Medulla oblongata (tissue), 1 donor: Measurements from ENCODE around the gene SS18L1.
"Not testable (repeated sequence)": the region's sequence is repeated elsewhere in the genome, so short reads cannot be mapped to it uniquely, and the experiment has no call there.

Experiments used
- DNase-seq: peaks from one replicate; pipeline ENCODE4 v3.0.0-alpha.2; 2015; ENCODE audit errors: extremely low spot score

SS18L1 gene

DNA sequence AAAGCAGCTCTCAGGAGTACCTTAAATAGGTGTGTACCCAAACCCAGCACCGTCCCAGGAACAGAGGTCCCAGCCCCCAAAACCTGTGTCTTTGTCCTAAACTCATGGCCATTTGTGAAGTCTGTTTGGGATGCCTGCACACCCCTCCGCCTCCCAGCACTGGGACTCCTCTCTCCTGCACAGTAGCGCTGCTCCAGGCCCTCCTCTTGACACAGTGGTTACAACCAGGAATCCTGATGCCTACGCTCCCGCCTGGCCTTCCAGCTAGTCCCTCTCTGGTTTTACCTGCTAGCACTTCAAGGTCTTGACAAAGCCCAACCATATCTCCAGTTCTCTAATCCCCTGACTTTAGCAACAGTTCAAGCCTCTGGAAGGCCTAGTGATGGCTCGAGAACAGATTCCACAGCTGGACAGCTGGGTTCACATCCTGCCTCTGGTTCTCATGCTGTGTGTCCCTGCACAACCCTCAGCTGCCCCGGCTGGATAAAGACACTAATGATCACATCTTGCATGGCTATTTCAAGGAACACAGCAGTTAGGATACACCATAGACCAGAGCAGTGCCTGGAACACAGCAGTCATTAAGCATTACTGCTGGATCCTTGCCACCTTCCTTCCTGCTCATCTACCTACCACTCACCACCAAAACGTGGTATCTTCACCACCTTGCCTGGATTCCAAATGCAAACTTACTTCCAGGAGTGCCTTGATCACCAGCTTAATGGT is 5.9 kb upstream of the SS18L1 start:
- DNase-seq: no peak

DNA sequence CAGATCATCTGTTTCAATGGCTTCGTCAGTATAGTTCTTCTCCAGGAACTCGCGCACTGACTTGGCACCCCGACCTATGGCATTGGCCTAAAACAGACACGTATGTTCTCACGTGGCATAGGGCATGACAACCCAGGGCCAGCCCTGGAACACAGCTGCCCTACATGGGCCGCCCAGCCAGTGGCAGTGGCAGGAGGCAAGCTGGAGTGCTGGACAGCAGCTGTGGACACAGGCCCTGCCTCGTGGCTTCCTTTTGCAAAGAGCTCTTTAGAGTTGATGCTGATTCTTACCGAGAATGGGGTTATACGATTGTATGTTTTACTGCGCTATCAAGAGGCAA is 5.4 kb upstream of the SS18L1 start:
- no peak for DNase-seq

DNA sequence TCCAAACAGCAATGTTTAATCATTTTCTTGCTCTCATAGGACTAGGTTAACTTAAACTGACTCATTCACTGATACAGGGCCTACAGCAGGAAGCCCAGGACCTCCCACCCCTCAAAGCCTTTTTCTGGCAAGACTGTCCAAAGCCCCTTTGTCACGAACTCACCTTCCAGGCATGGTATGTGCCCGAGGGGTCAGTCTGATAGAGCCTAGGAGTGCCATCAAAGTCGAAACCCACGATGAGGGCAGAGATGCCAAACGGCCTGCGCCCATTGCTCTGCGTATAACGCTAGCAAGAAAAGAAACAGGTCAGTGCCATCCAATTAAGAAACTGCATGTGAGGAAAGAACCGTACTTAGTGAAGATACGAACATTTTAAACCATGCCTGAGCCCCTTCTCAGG is 4.7 kb upstream of the SS18L1 start:
- DNase-seq: no peak

DNA sequence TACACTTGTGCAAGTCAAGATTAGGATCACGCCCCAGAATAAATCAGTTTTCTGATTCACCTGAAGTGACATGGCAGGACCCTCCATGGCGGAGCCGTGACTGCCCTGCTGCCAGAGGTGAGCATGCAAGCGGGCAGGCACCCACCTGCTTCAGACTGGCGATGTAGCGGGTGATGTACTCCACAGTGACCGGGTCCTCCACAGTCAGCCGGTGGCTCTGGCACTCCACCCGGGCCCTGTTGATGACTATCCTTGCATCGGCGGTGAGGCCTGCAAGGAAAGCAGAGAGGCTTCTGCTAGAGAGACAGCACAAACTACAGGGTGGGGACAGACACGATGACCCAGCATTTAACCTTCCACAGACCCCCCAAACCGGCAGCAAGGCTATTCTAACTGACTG is 3.9 kb upstream of the SS18L1 start:
- no peak for DNase-seq

DNA sequence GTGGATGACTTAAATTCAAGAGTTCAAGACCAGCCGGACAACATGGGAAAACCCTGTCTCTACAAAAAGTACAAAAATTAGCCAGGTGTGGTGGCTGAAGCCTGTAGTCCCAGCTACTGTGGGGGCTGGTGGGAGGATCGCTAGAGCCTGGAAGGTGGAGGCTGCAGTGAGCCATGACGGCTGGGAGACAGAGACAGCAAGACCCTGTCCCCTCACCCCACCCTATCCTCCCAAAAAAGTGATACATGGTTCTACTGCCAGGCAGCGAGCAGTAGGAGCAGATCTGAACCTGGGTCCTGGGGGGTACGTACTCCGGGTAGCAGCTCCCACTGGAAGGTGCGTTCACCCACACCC is 2.5 kb upstream of the SS18L1 start:
- no peak for DNase-seq

DNA sequence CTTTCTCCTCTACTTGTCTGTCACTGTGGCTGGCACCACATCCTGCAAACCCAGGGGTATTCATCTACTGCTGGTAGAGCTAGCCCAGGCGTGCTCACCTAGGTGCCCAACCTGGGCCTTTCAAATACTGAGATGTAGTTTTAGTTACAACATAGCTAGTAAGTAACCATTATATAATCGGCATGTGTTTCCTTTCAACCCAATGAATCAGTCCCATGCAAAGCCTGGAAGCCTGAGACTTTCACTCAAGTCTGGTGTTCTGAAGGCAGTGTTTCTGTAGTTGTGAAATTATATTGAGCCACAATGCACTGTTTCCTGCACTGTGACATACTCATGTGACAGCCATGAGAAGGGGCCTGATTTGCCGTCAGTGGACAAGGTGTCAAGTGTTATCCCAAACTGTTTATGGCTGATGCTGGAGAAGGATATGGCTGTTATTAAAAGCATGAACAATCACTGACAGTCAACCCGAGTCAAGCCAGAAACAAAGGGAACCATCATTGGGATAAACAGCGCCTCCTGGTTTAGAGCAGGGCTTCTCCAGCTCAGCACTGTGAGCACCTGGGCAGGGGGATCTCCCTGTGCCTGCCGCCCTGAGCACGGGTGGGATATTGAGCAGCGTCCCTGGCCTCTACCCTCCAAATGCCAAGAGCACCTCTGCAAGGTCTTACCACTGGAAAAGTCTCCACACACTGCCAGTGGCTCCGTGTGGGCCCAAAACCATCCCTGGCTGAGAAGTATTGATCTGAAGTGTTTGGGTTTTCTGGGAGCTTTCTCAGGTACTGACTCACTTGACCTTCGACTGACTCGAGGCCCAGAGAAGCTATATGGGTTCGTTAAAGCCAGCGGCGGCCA is 1.9 kb upstream of the SS18L1 start:
- no peak for DNase-seq

DNA sequence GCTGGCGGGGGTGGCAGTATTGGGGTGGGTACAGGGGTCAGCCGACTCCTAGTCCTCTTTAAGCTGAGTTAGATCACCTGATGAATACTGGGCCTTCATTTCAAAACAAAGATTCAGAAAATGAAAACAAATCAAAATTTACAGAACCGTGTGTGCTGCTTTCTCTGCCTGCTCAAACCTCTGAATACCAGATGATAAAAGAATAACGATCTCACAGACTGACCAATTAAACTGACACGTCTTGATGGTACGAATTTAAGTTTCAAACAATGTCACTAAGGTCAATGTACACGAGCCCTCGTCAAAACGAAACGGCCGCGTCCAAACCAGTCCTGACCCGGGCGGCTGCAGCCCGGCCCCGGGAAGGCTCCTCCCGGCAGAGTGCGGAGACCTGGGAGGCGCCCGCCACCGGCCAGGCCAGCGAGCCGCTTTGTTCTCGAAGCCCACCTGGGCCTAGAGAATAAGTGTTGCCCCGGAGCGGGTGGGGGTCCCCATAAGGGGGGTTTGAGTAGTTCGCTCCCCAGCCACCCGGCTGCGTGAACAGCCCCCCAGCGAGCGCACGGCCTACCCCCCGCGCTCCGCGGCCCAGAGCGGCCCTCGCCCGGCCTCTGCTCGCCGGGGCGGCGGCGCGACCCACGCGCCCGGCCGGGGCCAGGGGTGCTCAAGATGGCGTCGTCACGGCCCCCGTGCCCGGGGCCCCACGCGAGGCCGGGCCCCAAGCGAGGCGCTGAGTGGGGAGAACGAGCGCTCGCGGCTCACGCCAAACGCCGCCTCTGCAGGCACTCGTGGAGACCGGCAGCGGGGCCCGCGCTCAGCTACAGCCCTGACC is 1.1 kb upstream of the SS18L1 start:
- DNase-seq: no peak

DNA sequence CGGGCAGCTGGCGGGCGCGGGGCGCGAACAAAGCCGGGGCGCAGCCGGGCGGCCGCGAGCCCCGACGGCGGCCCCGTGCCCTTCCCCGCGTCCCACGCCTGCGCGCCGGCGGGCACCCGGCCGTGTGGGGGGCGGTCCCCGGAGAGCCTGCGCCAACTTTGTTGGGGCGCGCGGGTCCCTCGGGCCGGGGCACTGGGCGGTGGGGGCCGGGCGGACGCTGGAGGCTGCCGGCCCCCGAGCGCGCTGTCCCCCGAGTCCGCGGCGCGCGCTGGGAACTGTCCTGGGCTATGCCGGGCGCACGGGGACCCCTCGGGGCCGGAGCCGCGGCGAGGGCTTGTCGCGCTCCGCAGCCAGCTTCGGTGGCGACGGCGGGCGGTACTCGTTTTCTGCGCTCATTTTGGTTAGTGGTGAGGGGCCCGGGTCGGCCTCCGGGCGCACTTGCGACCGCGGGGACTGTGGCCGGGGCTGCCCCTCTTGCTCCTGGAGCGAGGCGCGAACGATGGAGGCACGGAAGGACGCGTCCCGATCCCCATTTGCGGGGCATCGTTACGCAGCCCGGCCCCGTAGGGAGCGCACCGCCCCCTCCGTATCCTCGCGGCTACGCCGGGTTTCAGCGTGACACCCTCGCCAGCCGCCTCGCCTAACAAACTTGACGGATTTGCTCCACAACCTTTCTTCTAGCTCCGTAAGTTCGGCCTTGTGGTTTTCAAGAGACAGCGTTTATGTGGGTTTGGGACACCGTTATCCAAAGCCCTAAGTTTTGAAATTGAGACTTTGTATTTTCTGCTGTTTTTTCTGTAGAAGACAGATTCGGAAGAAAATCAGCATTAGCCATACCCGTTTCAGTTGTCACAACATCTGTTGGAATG is 622 bp downstream of the SS18L1 start:
- DNase-seq: no peak

DNA sequence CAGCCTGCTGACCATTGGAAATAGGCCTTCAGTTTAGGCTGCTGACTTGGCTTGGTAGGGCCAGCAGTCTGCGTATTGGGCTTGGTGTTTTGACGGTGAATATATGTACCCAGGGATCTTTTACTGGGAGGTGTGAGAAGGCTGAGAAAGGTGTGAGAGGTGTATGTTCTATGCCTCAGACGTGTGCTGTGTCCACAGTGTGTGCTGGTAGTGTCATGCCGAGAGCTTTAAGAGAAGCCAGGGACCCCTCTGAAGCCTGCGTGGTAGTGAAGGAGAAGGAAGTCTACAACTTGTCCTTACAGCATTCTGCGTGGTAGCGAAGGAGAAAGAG is 2.1 kb downstream of the SS18L1 start:
- no peak for DNase-seq

DNA sequence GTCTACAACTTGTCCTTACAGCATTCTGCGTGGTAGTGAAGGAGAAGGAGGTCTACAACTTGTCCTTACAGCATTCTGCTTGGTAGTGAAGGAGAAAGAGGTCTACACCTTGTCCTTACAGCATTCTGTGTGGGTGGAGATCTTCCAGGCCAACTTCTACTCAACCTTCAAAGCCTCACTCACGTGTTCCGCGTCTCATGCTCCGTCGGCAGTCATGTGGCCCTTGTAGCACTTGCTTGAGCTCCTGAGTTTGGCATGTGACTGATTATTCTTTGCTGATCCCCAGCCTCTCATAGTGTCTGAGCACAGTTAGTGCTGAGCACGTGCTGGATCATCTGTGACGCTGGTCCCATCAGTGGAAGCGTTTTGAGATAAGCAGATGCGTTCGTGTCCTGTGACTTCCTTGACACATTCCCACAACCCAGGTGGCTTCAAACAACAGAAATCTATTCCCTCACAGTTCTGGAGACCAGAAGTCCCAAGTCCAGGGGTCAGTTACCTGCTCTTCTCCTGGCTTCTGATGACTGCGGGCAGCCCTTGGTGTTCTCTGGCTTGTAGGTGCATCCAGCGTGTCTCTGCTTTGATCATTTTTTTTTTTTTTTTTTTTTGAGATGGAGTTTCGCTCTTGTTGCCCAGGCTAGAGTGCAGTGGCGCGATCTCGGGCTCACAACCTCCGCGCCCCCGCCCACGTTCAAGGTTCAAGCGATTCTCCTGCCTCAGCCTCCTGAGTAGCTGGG is 2.6 kb downstream of the SS18L1 start:
- no peak for DNase-seq

DNA sequence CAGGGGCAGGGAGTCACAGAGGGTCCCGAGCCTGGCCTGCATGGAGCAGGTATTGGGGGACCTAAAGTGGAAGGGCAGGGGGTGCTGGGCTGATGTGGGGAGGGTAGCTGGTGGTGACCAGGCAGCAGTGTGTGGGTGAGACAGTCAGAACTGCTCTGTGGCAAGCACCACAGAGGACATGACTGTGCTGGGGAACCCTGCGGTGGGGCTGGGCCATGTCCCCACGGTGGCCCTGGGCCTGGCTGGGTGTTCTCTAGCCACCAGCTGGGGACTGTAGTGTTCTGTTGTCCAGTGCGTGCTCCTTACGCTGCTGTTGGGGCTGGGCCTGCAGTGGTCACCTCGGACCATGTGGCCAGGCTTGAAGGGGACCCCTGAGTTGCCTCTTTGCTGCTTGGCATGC is 3.6 kb downstream of the SS18L1 start:
- no peak for DNase-seq

DNA sequence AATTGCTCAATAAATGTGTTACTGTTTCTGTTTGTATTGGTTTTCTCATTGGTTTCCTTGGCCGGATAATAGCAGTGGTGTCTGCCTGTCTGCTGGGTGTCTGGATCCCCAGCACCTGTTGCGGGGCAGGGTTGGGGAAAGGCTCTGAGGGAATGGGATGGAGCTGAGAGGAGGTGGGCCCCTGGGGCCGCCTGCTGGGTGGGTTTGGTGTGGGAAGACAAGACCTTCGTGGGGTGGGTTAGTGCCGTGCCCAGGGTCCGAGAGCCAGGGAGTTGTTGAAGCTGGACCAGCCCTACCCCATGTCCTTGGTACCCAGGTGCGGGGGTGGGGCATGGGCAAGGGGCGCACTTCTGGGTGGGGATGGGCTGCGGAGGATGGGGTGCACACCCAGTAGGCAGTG is 4.0 kb downstream of the SS18L1 start:
- DNase-seq: no peak

DNA sequence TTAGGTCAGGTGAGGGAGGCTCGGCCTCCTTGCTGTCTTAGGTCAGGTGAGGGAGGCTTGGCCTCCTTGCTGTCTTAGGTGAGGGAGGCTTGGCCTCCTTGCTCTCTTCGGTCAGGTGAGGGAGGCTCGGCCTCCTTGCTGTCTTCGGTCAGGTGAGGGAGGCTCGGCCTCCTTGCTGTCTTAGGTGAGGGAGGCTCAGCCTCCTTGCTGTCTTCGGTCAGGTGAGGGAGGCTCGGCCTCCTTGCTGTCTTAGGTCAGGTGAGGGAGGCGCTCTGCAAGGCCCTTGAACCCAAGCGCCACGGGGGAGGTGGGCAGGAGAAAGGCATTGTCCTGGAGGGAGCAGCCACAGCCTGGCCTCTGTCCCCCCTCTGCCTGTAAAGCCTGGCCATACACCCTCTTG is 4.8 kb downstream of the SS18L1 start:
- DNase-seq: not testable (repeated sequence)

DNA sequence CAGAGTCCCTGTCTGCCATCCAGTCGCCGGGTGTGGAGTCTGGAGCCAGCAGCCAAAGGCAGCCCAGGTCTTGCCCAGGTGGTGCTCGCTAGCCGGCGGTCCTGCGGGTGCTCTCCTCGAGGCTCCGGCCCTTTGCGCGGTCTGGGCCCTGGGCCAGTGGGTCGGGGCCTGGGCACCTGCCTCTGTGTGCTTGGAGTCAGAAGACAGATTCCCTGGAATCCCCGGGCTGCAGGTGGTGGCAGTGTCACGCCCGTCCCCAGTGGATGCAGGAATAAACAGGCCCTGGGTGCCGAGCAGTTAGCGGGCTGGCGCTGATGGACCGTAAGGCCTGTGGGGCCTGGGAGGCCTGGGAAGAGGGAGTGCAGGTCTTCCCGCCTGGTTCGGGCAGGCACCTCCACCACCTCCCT is 5.3 kb downstream of the SS18L1 start:
- no peak for DNase-seq

DNA sequence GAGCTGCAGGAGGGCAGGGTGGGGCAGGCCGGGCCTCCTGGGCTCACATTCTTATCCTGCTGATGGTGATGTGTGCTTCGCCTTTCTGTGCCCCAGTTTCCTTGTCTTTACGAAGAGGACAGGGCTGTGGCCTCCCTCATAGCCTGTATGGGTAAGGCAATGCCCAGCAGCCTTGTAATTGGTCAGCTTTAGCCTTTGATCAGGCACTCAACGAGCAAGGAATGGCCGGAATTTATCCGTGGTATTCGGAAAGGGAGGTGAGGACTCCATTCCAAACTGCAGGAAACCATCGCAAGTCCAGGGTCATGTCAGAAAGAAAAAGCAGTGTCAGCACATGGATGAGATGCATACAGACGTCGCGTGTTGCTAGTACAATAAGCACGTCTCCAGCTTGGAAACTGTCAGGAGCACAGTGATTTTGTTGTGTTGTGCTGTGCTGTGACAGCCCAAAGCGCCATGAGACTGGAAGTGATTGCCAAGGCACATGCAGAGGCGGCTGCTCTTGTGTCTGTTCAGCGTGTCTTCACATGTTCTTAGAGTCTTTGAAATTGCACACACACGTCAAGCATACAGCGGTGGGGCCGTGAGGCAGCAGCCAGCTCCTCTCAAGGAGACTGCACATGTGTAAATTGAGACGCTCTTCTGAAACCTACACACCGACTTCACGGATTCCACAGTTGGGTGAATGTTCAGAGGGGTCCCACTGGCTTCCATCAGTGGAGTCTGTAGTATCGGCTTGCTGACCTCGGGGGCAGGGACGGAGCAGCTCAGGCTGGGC is 6.2 kb downstream of the SS18L1 start:
- DNase-seq: peak; percentile 54

DNA sequence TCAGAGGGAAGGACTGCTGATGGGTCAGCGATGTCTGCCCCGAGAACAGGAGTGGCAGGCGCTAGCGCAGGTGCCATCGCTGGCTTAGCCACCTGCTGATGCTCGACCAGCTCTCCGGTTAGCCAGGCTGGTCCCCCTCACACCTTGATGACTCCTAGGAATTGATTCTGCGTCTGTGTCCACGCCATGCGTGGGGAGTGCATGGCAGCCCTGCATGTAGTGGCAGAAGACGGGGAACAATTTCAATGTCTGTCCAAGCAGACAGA is 6.7 kb downstream of the SS18L1 start:
- DNase-seq: no peak

DNA sequence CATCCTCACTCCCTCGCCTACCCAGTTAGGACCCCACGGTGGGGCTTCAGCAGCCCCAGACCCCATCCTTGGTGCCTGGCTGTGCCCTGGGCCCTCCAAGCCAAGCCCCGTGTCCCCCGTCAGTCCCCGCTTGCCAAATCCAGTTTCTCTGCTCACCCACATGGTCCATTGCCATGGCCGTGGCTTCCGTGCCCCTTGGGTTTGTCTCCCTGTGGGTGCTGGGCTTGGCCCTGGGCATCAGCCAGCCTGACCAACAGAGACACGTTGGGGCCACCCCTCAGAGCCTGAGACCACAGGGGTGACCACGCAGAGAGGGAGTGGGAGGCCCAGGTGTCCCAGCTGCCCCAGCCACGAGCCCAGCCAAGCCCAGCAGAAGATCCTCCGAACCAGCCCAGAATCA is 7.7 kb downstream of the SS18L1 start:
- no peak for DNase-seq

DNA sequence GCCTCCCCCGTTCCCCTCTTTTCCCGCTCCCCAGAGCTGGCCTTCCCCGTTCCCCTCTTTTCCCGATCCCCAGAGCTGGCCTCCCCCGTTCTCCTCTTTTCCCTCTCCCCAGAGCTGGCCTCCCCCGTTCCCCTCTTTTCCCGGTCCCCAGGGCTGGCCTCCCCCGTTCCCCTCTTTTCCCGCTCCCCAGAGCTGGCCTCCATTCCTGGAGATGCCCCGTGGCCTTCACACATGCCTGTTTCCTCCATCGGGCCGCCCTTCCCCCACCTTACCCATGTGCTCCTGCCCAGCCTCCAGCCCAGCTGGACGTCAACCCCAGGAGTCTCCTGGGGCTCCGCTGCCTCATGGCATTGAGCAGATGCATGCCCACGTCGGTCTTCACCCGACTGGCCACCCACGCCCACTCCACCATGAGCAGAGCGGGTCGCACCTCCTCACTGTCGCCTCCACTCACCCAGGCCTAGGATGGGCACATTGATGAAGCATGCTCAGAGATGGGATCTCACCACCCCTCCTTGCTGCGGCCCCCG is 8.3 kb downstream of the SS18L1 start:
- DNase-seq: no peak

DNA sequence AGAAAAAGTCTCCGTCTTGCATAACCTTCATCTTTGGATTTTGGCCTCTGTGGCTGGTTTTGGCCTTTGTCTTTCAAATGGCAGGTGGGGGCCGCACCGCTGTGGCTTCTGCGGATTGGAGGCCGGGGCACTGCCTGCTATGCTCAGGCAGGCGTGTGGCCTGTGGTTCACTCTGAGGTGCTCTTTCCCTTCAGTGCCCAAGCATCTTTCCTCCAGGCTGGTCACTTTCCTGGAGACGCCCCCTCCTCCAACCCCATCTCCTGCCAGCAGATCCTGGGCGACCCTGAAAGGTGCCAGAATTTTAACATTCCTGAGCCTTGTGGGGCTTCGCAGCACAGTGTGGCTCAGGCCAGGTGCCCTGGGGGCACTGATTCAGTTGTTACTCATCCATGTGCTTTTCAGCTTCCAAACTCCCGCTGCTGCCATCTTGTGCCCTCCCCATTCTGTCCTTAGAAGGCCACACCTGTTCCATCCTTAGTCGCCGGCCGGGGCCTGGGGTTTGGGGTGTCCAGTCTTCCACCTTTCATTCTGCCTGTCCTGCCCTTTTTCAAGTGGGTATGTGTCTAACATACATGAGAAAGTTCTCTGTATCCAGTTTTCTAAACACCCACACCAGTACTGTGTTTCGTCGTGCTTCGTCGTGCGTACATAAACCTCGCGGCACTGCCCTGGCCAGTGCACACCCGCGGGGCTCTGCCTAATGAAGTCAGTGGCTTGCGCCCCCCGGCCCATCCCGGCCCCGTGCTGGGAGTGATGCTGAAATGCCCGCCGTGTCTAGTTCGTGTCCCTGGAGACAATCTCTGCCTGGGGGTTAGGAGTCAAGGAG is 12.1 kb downstream of the SS18L1 start:
- DNase-seq: no peak

DNA sequence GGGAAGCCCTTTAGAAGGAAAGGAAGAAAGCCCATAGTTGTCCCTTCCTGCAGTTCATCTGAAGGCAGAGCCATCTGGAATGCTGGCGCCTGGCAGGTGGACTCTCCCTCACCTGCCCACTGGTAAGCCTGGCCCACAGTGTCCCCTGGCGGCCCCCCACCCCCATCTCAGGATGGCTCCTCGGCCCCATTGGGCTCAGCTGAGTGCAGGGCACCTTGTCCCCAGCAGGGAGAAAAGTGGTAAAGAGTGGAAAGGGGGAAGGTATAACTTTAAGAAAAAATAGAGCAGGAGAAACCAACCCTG is 12.6 kb downstream of the SS18L1 start:
- DNase-seq: no peak
